BJ (cell line): ENCODE data around the gene AMPD1. TPM values are rescaled to one million over a fixed set of nuclear protein-coding genes. Genes with fewer than 3 reads are reported as not detected.

Source experiments
- CTCF ChIA-PET: fragments of 350-600 bp; formaldehyde crosslinking; extraction: SDS; loops from one replicate; lab custom pipeline; 2021; ENCODE audit warnings: antibody characterized with exemption, inconsistent platforms; lab: Yijun Ruan, JAX
- POLR2A ChIA-PET: fragments of 300-600 bp; sonication (Branson Sonifier 250); formaldehyde crosslinking; extraction: SDS; loops from one replicate; lab custom pipeline; 2021; ENCODE audit warnings: antibody characterized with exemption; lab: Charles Lee
- DNase-seq: peaks from one replicate; pipeline ENCODE4 v3.0.0-alpha.2; 2011; ENCODE audit warnings: low read depth
- H3K27me3 ChIP-seq: 2 replicates; pipeline ENCODE4 v1.6.0; 2011; ENCODE audit warnings: low read length; ENCODE audit not compliant: control insufficient read depth, insufficient read depth
- H3K36me3 ChIP-seq: 2 replicates; pipeline ENCODE4 v1.5.1; 2011; ENCODE audit warnings: low read length; ENCODE audit not compliant: control insufficient read depth, insufficient read depth
- H3K4me3 ChIP-seq: 2 replicates; pipeline ENCODE4 v1.5.1; 2011; ENCODE audit warnings: low read depth, mild to moderate bottlenecking, control low read depth, low read length
- CTCF ChIP-seq: IDR thresholded peaks from 2 replicates; pipeline ENCODE4 v1.5.1; 2011; ENCODE audit warnings: low read depth, mild to moderate bottlenecking, control low read depth, inconsistent platforms, low read length, moderate library complexity; ENCODE audit not compliant: insufficient read depth
- polyA plus RNA-seq: library from polyadenylated mRNA; depleted of rRNA; stranded (reverse); fragments of >200 nt; gene quantifications from 2 replicates; pipeline ENCODE4 v1.2.3, GENCODE V29; 2011

AMPD1 gene
- polyA plus RNA-seq, 1 experiment = not detected

- CTCF ChIA-PET = no interaction called here
- H3K4me3 ChIP-seq = no peak overlapping the region
- DNase-seq = no peak
- POLR2A ChIA-PET = no interaction called here
- no peaks in the 10 kb centered on the region for H3K27me3 ChIP-seq
- TF ChIP-seq CTCF = no peak
- no peaks in the 10 kb centered on the region for H3K36me3 ChIP-seq
Observed at GRCh38 chr1:114651893-114652292, 43.5 kb downstream of the AMPD1 start.

GRCh38 chr1:114648503-114648902 is 46.8 kb downstream of the AMPD1 start:
- POLR2A ChIA-PET = no interaction called here
- H3K36me3 ChIP-seq = no peaks in the 10 kb centered on the region

GRCh38 chr1:114641377-114641776 is 54.0 kb downstream of the AMPD1 start:
- CTCF ChIA-PET = no interaction called here

More at GRCh38 chr1:114648503-114648902, 46.8 kb downstream of the AMPD1 start:
- H3K4me3 ChIP-seq = no peak overlapping the region
- DNase-seq = no peak
- CTCF ChIA-PET = no interaction called here
- no peaks in the 10 kb centered on the region for H3K27me3 ChIP-seq
- no peak for TF ChIP-seq CTCF

GRCh38 chr1:114638910-114639309 is 56.4 kb downstream of the AMPD1 start:
- Histone ChIP-seq H3K36me3 (no peaks in the 10 kb centered on the region), H3K27me3 (no peaks in the 10 kb centered on the region), H3K4me3 (no peak overlapping the region)
- CTCF ChIA-PET = no interaction called here
- no peak for DNase-seq
- POLR2A ChIA-PET = no interaction called here
- no peak for TF ChIP-seq CTCF

More at GRCh38 chr1:114641377-114641776, 54.0 kb downstream of the AMPD1 start:
- no peak for TF ChIP-seq CTCF
- H3K36me3 ChIP-seq = no peaks in the 10 kb centered on the region
- POLR2A ChIA-PET = no interaction called here
- DNase-seq = no peak
- no peak overlapping the region for H3K4me3 ChIP-seq
- no peaks in the 10 kb centered on the region for H3K27me3 ChIP-seq

- no peaks in the 10 kb centered on the region for H3K36me3 ChIP-seq
- H3K4me3 ChIP-seq = no peak overlapping the region
- ChIA-PET POLR2A (interaction anchor here (0.6 kb wide), 1 partner anchor 134 kb away, joined by 5 read pairs; no protein-coding TSS in a partner anchor), CTCF (no interaction called here)
- DNase-seq = no peak
- TF ChIP-seq CTCF = no peak
- no peaks in the 10 kb centered on the region for H3K27me3 ChIP-seq
Observed at GRCh38 chr1:114632427-114632826, 62.9 kb downstream of the AMPD1 start.
